Fibroblast of skin of back (primary cell): ENCODE results near the gene MGRN1. TPM values are rescaled to one million over a fixed set of nuclear protein-coding genes. Genes with fewer than 3 reads are reported as not detected.

Experiments used
- DNase-seq: peaks from one replicate; pipeline ENCODE4 v3.0.0-alpha.2; 2013
- polyA plus RNA-seq, 2 experiments: library from polyadenylated mRNA; unstranded; fragments of 120-200 nt; gene quantifications; one replicate each; pipeline ENCODE4 v1.2.1, GENCODE V29; 2013; ENCODE audit not compliant: insufficient read length in 2 of 2

MGRN1 gene
- polyA plus RNA-seq (2013, experiment 1 of 2; ENCODE audit: insufficient read length) = 61.0 TPM
- 50.9 TPM for polyA plus RNA-seq (2013, experiment 2 of 2; ENCODE audit: insufficient read length)

- DNase-seq = peak; percentile 98
Measured at GRCh38 chr16:4624015-4624826, at the start of gene MGRN1. MGRN1 (plus strand) TSS chr16:4624826; CDS start chr16:4624961, 135 bp downstream.

- no peak for DNase-seq
Measured at GRCh38 chr16:4574919-4575705, 49.5 kb upstream of the MGRN1 start.

DNA sequence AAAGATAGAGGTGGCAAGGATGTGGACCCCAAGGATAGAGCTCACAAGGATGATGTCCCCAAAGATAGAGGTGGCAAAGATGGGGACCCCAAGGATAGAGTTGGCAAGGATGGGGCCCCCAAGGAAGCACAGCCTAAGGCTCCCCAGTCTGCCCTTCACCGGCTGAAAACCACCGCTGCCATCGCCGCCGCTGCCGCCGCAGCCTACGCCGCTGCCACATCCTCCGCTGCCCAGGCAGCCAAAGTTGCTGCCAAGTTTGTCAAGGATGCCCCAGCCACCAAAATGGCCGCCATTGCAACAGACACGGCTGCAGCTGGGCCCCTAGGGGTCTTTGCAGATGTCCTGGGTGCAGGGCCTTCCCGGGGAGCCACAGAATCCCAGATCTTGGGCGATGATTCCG, 48.6 kb upstream of the MGRN1 start:
- no peak for DNase-seq

- no peak for DNase-seq
Measured at GRCh38 chr16:4578961-4579530, 45.6 kb upstream of the MGRN1 start.

- no peak for DNase-seq
Measured at GRCh38 chr16:4580250-4580649, 44.4 kb upstream of the MGRN1 start.

- no peak for DNase-seq
Measured at GRCh38 chr16:4583906-4584305, 40.7 kb upstream of the MGRN1 start.

DNA sequence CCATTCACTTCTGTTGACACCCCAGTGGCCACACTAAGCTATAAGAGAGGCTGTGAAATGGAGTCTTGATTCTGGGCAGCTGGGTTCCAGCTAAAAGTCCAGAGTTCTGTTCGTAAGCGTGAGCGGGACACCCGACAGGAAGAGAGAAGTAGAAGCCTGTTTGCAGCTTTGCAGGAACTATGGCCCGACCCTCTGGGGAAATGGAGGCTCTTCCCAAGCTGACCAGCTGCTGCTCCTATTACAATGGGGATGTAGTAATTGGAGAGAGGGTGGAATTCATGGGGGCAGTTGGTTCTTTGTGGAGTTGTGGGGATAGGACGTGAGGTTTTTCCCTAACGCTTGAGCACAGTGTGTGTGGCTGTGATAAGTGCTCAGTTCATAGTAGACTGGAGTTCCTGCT, 38.3 kb upstream of the MGRN1 start:
- no peak for DNase-seq

DNA sequence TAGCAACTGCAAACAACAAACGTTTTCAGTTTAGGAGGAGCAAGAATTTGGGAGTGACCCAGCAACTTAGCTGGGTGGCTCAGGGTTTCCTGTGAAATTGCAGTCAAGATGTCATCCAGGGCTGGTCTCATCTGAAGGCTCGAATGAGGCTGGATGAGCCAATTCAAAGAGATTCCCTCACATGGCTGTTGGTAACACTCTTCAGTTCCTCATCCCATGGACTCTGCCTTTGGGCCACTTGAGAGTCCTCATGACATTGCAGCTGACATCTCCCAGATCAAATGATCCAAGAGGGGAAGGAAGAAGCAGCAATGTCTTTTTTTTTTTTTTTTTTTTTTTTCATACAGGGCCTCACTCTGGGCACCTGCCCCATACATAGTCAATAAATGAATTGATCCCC, 36.2 kb upstream of the MGRN1 start:
- no peak for DNase-seq

GRCh38 chr16:4588961-4589360, 35.7 kb upstream of the MGRN1 start:
- no peak for DNase-seq

- DNase-seq = no peak
Measured at GRCh38 chr16:4591191-4591590, 33.4 kb upstream of the MGRN1 start.

DNA sequence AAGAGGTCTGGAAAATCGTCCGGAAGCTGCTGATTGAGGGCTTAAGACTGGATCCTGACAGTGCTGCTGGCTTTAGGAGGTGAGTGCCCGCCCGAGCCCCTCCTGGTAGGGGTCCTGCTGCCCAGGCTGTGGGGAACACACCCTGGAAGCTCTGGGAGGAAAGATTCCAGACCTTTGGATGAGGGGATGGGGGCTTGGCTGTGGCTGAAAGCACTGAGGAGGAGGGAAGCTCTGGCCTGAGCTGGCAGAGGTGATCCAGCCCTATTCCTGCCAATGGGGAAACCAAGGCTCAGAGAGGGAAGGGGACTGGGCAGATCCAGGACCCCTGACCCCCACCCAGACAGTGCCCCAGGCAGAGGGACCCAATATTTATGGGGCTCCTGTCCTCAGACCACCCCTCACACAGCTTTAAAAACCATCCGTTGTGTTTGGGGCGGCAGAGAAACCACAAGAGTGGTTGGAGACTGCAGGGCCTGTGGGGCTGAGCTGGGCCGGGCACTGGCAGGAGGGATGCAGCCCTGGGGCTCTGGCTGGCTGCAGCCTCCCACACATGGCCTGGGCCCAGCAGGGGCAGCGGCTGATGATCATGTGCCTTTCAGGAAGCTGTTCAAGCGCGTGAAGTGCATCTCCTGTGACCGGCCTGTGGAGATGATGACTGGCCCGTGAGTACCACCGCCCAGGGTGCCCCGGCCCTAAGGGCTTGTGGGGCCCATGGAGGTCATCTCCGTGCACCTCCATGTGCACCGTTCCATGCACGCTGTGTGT, 32.7 kb upstream of the MGRN1 start:
- DNase-seq = no peak

- no peak for DNase-seq
Measured at GRCh38 chr16:4593086-4593485, 31.5 kb upstream of the MGRN1 start.

DNA sequence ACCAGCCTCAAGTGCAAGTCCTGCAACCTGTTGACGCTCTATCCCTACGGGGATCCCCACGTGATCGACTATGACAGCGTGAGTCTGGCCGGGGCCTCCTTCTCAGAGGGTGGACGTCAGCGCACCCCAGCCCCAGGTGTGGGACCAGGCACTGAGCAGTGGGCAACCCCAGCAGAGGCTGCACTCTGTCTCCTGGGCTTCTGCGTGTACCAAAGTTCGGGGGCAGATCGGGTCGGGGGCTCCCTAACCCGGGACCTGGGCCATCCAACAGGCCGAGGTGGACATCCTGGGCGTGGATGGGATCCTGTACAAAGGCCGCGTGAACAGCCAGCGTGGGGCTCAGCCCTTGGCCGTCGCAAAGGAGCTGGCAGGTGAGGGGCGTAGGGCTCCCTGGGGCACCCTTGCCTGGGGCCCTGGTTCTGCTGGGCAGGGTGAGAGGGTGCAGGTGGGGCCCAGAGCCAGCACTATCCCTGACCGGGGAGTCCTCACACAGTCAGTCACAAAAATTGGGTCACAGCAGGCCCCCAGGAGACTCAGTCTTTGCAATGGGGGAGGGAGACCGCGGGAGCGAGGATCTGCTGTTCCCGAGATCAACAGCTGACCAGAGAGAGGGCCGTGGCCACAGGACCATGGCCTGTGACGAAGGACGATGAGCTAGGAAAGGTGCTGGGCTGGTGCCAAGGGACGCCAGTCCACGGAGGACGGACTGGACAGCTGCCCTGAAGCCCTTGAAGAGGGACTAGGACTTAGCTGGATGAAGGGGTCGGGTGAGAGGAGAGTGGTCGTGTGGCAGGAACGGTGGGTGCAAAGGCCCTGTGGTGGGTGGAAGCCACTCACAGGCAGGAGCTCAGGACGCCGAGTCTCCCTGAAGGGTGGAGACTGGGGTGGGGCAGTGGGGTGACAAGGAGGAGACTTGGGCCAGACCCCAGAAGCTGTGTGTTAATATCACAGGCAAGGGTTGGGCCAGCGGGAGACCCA, 29.9 kb upstream of the MGRN1 start:
- no peak for DNase-seq

GRCh38 chr16:4597174-4597573, 27.5 kb upstream of the MGRN1 start:
- DNase-seq = no peak

GRCh38 chr16:4599037-4599436, 25.6 kb upstream of the MGRN1 start:
- DNase-seq = no peak

DNA sequence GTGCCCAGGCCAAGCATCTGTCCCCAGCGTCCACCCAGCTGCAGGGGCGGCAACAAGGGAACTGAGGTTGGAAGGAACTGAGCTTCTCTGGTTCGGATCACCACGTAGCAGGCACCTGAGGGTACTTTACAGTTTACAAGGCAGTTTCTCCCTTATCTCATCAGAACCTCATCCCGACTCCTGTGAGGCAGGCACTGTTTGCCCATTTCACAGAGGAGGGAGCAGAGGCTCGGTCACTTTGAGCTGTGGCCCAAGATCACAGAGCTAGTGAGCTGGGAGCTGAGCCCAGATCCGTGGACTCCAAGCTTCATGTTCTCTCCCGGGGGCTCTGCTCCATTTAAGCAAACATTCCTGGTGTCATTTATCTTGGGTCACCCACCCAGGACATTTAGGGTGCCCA, 25.1 kb upstream of the MGRN1 start:
- DNase-seq = no peak

DNA sequence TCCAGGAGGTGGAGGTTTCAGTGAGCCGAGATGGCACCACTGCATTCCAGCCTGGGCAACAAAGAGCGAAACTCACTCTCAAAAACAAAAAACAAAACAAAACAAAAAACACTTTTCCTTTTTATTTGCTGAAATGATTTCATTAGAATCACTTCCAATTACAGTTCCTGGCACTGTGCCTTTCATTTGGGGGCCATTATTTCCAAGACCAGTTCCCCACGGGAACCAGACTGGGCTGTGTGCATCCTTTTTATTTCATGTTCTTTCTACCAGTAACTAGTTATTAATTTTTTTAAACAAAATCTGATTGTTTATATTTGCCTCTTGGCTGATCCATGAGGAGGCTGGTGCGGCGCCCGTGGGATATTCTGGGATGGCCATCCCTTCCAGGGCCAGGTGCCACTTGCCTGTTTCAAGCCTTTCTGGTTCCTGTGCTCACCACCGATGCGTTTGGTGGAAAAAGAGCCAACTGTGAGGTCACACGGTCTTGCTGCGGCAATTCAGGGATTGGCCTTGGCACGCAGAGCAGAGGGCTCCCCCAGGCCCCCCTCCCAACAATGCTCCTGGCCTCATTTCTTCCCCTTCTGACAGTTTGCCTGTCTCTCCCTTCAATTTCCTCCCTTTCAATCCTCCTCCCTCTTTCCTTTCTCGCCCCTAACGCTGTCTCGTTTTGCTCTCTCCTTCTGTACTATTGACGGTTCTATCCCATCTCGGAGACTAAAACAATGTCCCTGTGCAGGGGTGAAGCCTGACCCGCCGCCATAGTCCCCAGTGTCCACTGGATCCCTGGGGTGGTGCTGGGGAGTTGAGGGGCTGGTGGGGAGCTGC, 23.4 kb upstream of the MGRN1 start:
- DNase-seq = no peak

GRCh38 chr16:4601864-4602186, 22.8 kb upstream of the MGRN1 start:
- DNase-seq = no peak

GRCh38 chr16:4602331-4602730, 22.3 kb upstream of the MGRN1 start:
- no peak for DNase-seq

- no peak for DNase-seq
Measured at GRCh38 chr16:4603624-4604170, 20.9 kb upstream of the MGRN1 start.
